ENCODE results near the gene AHCTF1.
"Not testable (repeated sequence)": the region's sequence is repeated elsewhere in the genome, so short reads cannot be mapped to it uniquely, and the experiment has no call there.

AHCTF1 gene

GRCh38 chr1:246836209-246836966 is 95.4 kb downstream of the AHCTF1 start:
- DNase-seq: no peak

- DNase-seq: no peak
Measured at GRCh38 chr1:246831543-246831942, 100.2 kb downstream of the AHCTF1 start.

- peak in 1 of 2 experiments; percentile 18 for DNase-seq
Measured at GRCh38 chr1:246828818-246829217, 102.9 kb downstream of the AHCTF1 start.

- no peak for DNase-seq
Measured at GRCh38 chr1:246827396-246827795, 104.4 kb downstream of the AHCTF1 start.

- DNase-seq: no peak
Measured at GRCh38 chr1:246825557-246826175, 106.1 kb downstream of the AHCTF1 start.

GRCh38 chr1:246824541-246824940 is 107.2 kb downstream of the AHCTF1 start:
- DNase-seq: no peak

- not testable (repeated sequence) for DNase-seq
Measured at GRCh38 chr1:246822154-246822553, 109.6 kb downstream of the AHCTF1 start.

- no peak for DNase-seq
Measured at GRCh38 chr1:246820666-246821065, 111.1 kb downstream of the AHCTF1 start.

GRCh38 chr1:246817778-246818177 is 114.0 kb downstream of the AHCTF1 start:
- not testable (repeated sequence) for DNase-seq

- peak in 1 of 2 experiments; percentile 25 for DNase-seq
Measured at GRCh38 chr1:246815693-246816270, 116.0 kb downstream of the AHCTF1 start.

- no peak for DNase-seq
Measured at GRCh38 chr1:246814890-246815289, 116.9 kb downstream of the AHCTF1 start.

- not testable (repeated sequence) for DNase-seq
Measured at GRCh38 chr1:246813325-246813724, 118.4 kb downstream of the AHCTF1 start.

GRCh38 chr1:246811985-246812384 is 119.8 kb downstream of the AHCTF1 start:
- no peak for DNase-seq

- no peak for DNase-seq
Measured at GRCh38 chr1:246809473-246809872, 122.3 kb downstream of the AHCTF1 start.

GRCh38 chr1:246805135-246805716 is 126.5 kb downstream of the AHCTF1 start:
- DNase-seq: no peak

GRCh38 chr1:246803883-246804282 is 127.9 kb downstream of the AHCTF1 start:
- no peak for DNase-seq

- DNase-seq: no peak
Measured at GRCh38 chr1:246803373-246803772, 128.4 kb downstream of the AHCTF1 start.

GRCh38 chr1:246801241-246802020 is 130.3 kb downstream of the AHCTF1 start:
- no peak for DNase-seq

GRCh38 chr1:246800756-246801155 is 131.0 kb downstream of the AHCTF1 start:
- no peak for DNase-seq

- no peak for DNase-seq
Measured at GRCh38 chr1:246800356-246800755, 131.4 kb downstream of the AHCTF1 start.

GRCh38 chr1:246798606-246799496 is 132.9 kb downstream of the AHCTF1 start:
- no peak for DNase-seq

GRCh38 chr1:246798107-246798506 is 133.6 kb downstream of the AHCTF1 start:
- DNase-seq: no peak

Measured in Kasumi-1 (cell line).